Progenitor cell of endocrine pancreas (in vitro differentiated cells): Measurements from ENCODE around the gene MDP1. TPM values are rescaled to one million over a fixed set of nuclear protein-coding genes. Genes with fewer than 3 reads are reported as not detected.

Experiments
- DNase-seq: peaks from one replicate; pipeline ENCODE4 v3.0.0; 2021; ENCODE audit warnings: low spot score; ENCODE audit not compliant: unreplicated experiment
- H3K27ac Mint-ChIP-seq: 2 replicates; pipeline ENCODE4 v1.8.0; 2021; ENCODE audit warnings: mild to moderate bottlenecking, moderate library complexity, mixed read lengths
- H3K27me3 Mint-ChIP-seq: 2 replicates; pipeline ENCODE4 v1.8.0; 2021; ENCODE audit warnings: mixed read lengths
- H3K36me3 Mint-ChIP-seq: 2 replicates; pipeline ENCODE4 v1.8.0; 2022; ENCODE audit warnings: mixed read lengths; ENCODE audit not compliant: insufficient read depth
- H3K4me1 Mint-ChIP-seq: 2 replicates; pipeline ENCODE4 v1.8.0; 2021; ENCODE audit warnings: low read depth, mixed read lengths
- H3K4me3 Mint-ChIP-seq: 2 replicates; pipeline ENCODE4 v1.8.0; 2021; ENCODE audit warnings: low read depth, mild to moderate bottlenecking, moderate library complexity, mixed read lengths
- H3K9me3 Mint-ChIP-seq: 2 replicates; pipeline ENCODE4 v1.8.0; 2021; ENCODE audit warnings: low read depth, mixed read lengths
- CTCF ChIP-seq: fragments of 200-600 bp; sonication (generic); IDR thresholded peaks from one replicate; pipeline ENCODE4 v1.5.0; 2021; ENCODE audit warnings: antibody characterized with exemption, mild to moderate bottlenecking; ENCODE audit not compliant: unreplicated experiment
- total RNA-seq: library from RNA; stranded (reverse); gene quantifications from 2 replicates; pipeline ENCODE4 v1.2.1, GENCODE V29; 2021

MDP1 gene
- total RNA-seq, 1 donor from 2014 or later, result 15.2 TPM

DNA sequence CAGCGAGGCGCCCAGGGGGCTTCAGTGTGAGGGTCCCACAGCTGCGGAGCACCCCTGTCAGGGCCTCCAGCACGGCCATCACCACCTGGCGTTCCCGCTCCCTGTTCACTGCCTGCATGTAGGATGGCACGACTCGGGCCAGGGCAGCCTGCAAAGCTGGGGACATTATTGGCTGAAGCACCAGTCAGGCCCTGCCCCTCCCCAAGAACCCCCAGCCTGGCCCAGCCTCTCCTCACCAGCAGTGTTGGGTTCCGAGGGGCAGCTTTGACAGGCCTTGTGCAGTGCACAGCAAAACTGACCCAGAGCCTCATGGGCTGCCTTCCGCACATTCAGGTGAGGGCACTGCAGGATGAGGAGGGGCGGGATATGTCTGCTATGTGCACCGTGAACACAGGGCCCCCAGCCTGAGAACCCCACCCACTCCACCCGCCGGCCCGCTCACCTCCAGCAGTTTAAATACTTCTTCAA is 32.8 kb downstream of the MDP1 start:
- H3K27ac Mint-ChIP-seq, result peak overlapping the region; percentile 56
- H3K4me1 Mint-ChIP-seq, result peaks cover 7% of the 10 kb centered on the region
- no peaks in the 10 kb centered on the region for H3K9me3 Mint-ChIP-seq
- no peak overlapping the region for H3K4me3 Mint-ChIP-seq
- no peak for TF ChIP-seq CTCF
- no peaks in the 10 kb centered on the region for H3K27me3 Mint-ChIP-seq
- DNase-seq, result no peak
- H3K36me3 Mint-ChIP-seq, result peaks cover 24% of the 10 kb centered on the region

DNA sequence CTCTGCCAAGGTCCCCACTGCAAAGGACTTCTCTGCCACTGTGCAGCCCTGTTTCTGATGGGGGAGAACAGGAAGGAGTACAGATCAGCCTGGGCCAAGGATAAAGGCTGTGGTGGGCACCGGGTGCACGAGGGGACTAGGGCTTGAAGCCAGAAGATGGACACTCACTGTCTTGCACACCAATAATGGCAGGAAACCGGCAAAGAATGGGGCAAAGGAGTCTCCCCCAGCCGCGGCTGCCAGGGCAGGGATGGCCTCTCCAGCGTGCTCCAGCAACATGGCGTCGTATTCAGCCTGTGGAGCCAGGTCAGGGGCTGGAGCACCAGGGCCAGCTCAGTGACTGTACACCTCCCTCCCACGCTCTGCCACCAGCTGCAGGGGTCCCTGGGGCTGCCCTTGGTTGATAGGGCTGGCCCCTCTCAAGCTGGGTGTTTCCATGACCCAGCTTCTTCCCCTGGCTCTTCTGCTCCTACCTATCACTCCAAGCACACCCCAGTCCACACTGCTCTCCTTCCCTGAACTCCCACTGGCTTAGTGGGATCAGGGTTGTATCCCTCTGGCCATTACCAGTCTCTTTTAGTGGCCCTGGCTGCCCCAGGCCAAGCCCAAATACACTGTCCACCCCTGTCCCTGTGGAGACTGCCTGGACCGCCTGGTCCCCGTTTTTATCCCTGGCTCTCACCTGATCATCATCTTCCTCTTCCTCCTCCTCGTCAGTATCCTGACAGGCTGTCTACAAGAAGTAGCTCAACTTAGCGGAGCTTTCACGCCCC is 33.6 kb downstream of the MDP1 start:
- Mint-ChIP-seq H3K27me3 (no peaks in the 10 kb centered on the region), H3K27ac (peak overlapping the region; percentile 88), H3K36me3 (peaks cover 26% of the 10 kb centered on the region), H3K9me3 (no peaks in the 10 kb centered on the region), H3K4me1 (peaks cover 2% of the 10 kb centered on the region), H3K4me3 (no peak overlapping the region)
- no peak for DNase-seq
- TF ChIP-seq CTCF, result no peak

DNA sequence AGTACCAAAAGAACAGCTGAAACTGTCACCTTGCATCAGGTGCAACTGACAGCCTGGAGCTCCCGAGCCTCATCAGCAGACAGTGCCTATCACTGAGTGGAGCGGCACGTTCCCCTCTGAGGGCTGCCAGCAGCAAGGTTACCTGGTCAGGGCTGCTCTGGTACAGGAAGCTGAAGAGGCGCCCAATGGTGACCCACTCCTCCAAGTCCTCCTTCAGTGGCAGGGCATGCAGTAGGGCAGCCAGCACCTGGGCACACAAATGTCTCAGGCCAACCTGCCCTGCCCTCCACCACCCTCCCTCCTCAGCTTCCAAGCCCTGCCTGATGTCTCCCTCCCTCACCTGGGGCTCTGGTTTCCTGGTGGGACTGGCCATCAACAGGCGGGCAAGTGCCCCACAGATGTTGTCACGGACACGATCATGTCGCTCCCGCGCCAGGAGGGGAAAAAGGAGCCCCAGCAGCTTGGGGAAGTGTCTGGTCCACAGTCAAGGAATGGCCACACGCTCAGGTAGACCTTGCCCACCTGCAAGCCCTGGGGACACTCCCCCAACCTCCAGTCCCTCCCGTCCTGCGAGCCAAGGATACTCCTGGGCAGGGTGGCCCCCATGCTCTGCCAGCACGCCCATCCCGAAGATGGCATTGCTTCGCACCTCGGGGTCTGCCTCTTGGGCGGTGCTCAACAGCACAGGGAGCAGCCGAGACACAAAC is 34.3 kb downstream of the MDP1 start:
- Mint-ChIP-seq H3K27ac (peak overlapping the region; percentile 88), H3K9me3 (no peaks in the 10 kb centered on the region), H3K27me3 (no peaks in the 10 kb centered on the region), H3K4me3 (no peak overlapping the region), H3K36me3 (peaks cover 28% of the 10 kb centered on the region), H3K4me1 (peaks cover 3% of the 10 kb centered on the region)
- TF ChIP-seq CTCF, result no peak
- DNase-seq, result no peak

DNA sequence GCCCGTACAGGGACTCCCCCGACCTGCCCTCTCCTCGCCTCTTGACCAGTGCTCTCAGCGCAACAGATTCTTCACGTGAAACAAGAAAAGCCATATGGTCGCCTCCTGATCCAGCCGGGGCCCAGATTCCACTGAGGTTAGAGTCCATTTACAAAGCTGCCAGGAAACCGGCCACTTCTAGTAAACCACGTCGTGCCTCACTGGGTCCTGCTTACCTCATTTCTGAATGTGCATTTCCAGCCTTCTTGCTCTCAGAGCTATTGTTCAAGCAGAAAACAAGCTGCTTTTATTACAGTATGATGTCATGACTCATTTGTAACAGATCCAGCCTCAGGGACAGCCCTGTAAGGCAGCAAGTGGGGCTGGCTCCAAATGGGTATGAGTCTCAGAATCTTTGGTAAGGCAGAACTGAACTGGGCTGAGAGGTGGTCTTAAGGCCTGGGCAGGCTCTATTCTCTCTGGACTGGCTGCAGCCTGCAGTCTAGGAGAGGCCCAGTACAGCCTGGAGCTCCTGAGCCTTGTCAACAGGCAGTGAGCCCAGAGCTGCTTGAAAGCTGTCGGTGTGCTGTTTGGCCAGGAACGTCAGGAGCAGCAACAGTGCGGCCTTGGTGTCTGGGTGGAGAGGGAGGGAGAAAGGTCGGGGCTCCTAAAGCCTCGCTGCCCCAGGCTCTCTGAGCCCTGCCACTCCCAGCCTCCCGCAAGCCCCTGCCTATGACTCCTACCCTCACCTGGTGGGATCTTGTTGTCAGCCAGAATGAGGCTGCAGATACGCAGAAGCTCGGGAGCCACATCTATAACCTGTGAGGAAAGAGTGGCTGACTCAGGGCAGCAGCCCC is 35.7 kb downstream of the MDP1 start:
- H3K9me3 Mint-ChIP-seq, result no peaks in the 10 kb centered on the region
- no peak for DNase-seq
- peaks cover 29% of the 10 kb centered on the region for H3K36me3 Mint-ChIP-seq
- TF ChIP-seq CTCF, result no peak
- peaks cover 4% of the 10 kb centered on the region for H3K4me1 Mint-ChIP-seq
- H3K4me3 Mint-ChIP-seq, result no peak overlapping the region
- no peaks in the 10 kb centered on the region for H3K27me3 Mint-ChIP-seq
- H3K27ac Mint-ChIP-seq, result peak overlapping the region; percentile 86

- peaks cover 37% of the 10 kb centered on the region for H3K36me3 Mint-ChIP-seq
- no peak for TF ChIP-seq CTCF
- no peak for DNase-seq
- peak overlapping the region; percentile 87 for H3K27ac Mint-ChIP-seq
- no peak overlapping the region for H3K4me3 Mint-ChIP-seq
- H3K9me3 Mint-ChIP-seq, result no peaks in the 10 kb centered on the region
- H3K4me1 Mint-ChIP-seq, result peaks cover 9% of the 10 kb centered on the region
- no peaks in the 10 kb centered on the region for H3K27me3 Mint-ChIP-seq
Observed at GRCh38 chr14:24179294-24179960, 36.4 kb downstream of the MDP1 start.
